ENCODE measurements around the gene SLC44A2. TPM values are rescaled to one million over a fixed set of nuclear protein-coding genes. Genes with fewer than 3 reads are reported as not detected.

Gene SLC44A2
- total and polyA plus RNA-seq, 7 donors = 12.9 to 88.6 (median 23.4) TPM

DNA sequence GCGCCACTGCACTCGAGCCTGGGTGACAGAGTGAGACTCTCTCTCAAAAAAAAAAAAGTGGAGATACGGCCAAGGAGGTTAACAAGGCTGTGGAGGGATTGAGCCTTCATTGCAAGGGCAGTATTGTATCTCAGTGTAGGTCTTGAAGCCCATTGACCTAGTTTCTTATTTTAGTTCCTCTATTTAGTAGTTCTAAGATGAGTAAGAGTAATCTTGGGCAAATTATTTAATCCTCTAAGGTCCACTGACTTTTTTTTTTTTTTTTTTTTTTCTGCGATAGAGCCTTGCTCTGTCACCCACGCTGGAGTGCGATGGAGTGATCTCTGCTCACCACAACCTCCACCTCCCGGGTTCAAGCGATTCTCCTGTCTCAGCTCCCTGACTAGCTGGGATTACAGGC is 14.5 kb downstream of the SLC44A2 start:
- Histone ChIP-seq H3K4me3 (no peak overlapping the region), H3K36me3 (peaks cover under 1 to 76% (median 9%) of the 10 kb centered on the region in 4 donors), H3K27me3 (no peaks in the 10 kb centered on the region), H3K9me3 (no peaks in the 10 kb centered on the region), H3K27ac (no peak overlapping the region), H3K4me1 (peaks cover 0 to 12% (median 8%) of the 10 kb centered on the region in 4 donors)
- no peak for TF ChIP-seq EP300 (IDR thresholded peaks at IDR 0.05)
- TF ChIP-seq POLR2A (IDR thresholded peaks at IDR 0.05) = no peak
- TF ChIP-seq, protein P1, sequence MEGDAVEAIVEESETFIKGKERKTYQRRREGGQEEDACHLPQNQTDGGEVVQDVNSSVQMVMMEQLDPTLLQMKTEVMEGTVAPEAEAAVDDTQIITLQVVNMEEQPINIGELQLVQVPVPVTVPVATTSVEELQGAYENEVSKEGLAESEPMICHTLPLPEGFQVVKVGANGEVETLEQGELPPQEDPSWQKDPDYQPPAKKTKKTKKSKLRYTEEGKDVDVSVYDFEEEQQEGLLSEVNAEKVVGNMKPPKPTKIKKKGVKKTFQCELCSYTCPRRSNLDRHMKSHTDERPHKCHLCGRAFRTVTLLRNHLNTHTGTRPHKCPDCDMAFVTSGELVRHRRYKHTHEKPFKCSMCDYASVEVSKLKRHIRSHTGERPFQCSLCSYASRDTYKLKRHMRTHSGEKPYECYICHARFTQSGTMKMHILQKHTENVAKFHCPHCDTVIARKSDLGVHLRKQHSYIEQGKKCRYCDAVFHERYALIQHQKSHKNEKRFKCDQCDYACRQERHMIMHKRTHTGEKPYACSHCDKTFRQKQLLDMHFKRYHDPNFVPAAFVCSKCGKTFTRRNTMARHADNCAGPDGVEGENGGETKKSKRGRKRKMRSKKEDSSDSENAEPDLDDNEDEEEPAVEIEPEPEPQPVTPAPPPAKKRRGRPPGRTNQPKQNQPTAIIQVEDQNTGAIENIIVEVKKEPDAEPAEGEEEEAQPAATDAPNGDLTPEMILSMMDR (IDR thresholded peaks at IDR 0.05) = no peak
- TF ChIP-seq POLR2AphosphoS5 (IDR thresholded peaks at IDR 0.05) = no peak
- DNase-seq = no peak
- WGBS, 2 donors = 75 to 88% methylated on average over 8 of the region's 8 CpGs
- intact Hi-C loops (cut with DNase I) = loop anchor here (10.0 kb wide), 1 partner anchor 235 kb away; the partner anchor contains the start of gene CDC37

DNA sequence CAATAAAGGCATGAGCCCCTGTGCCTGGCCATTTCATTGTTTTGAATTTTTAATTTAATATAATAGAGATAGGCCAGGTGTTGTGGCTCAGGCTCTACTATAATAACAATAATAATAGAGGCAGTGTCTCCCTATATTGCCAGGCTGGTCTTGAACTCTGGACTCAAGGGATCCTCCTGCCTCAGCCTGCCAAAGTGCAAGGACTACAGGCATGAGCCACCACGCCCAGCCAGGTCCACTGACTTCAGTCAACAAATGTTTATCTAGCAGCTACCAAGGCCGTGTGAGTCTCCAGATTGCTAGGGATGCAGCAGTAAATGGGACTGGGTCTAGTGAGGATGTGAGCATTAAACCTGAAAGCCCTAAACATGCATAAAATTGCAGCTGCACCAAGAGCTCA is 15.0 kb downstream of the SLC44A2 start:
- WGBS, 2 donors = 30 to 69% methylated on average over 2 of the region's 2 CpGs
- no peak for TF ChIP-seq POLR2AphosphoS5 (IDR thresholded peaks at IDR 0.05)
- TF ChIP-seq, protein P1 (IDR thresholded peaks at IDR 0.05) = no peak
- no peak for TF ChIP-seq EP300 (IDR thresholded peaks at IDR 0.05)
- TF ChIP-seq POLR2A (IDR thresholded peaks at IDR 0.05) = no peak
- Histone ChIP-seq H3K27me3 (no peaks in the 10 kb centered on the region), H3K9me3 (no peaks in the 10 kb centered on the region), H3K36me3 (peaks cover 0 to 71% (median 7%) of the 10 kb centered on the region in 4 donors), H3K4me3 (no peak overlapping the region), H3K4me1 (peaks cover 0 to 12% (median 8%) of the 10 kb centered on the region in 4 donors), H3K27ac (no peak overlapping the region)
- intact Hi-C loops (cut with DNase I) = loop anchor here (10.0 kb wide), 1 partner anchor 236 kb away; the partner anchor contains the start of gene CDC37
- no peak for DNase-seq

DNA sequence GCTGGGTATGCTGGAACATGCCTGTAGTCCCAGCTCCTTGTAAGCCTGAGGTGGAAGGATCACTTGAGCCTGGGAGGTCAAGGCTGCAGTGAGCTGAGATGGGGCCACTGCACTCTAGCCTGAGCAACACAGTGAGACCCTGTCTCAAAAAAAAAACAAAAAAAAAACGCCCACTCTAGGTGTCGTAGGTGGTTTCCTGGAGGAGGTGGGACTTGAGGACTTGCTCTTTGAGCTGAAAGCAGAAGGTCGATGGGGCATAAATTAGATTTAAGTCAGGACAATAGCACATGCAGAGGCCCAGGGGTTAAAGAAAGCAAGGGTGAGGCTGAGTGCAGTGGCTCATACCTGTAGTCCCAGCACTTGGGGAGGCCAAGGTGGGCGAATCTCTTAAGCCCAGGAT is 15.9 kb downstream of the SLC44A2 start:
- no peaks in the 10 kb centered on the region for H3K9me3 ChIP-seq
- H3K27ac ChIP-seq = no peak overlapping the region
- no peak overlapping the region for H3K4me3 ChIP-seq
- no peaks in the 10 kb centered on the region for H3K27me3 ChIP-seq
- no peak for TF ChIP-seq POLR2A (IDR thresholded peaks at IDR 0.05)
- TF ChIP-seq, protein P1 (IDR thresholded peaks at IDR 0.05) = no peak
- TF ChIP-seq EP300 (IDR thresholded peaks at IDR 0.05) = no peak
- no peak for TF ChIP-seq POLR2AphosphoS5 (IDR thresholded peaks at IDR 0.05)
- intact Hi-C loops (cut with DNase I) = loop anchor here (10.0 kb wide), 1 partner anchor 236 kb away; the partner anchor contains the start of gene CDC37
- 74 to 83% methylated on average over 4 of the region's 4 CpGs for WGBS, 2 donors
- H3K36me3 ChIP-seq = peaks cover 0 to 67% (median 6%) of the 10 kb centered on the region in 4 donors
- H3K4me1 ChIP-seq = peaks cover 0 to 12% (median 8%) of the 10 kb centered on the region in 4 donors
- no peak for DNase-seq

DNA sequence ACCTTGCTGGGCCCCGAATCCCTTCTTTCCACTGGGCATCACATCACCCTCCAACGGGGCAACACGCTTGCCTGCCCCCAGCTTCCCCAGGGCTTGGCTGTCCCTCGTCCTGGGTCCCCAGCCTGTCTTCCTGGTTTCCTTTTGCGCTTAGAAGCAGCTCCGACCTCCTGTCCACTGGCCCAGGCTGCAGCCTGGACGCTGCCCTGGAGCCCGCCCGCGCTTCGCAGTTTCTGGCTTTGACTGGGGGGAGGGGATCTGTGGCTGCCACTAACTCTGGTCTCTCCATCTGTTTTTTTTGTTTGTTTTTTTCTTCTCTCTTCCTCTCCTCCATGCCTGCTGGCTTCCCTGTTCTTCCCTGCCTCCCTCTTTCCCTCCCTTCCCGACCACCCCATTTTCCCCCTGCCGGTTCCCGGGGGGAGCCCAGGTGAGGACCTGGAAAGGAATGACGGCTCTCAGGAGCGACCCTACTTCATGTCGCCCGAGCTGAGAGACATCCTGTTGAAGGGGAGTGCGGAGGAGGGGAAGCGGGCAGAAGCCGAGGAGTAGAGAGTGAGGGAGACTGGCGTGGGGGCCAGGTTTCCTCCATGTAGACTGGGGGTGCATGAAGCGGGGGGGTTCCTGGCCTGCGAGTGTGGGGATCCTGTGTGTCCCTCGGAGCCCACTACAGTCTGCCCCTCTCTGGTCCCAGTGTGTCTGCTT is 17.3 kb downstream of the SLC44A2 start:
- Histone ChIP-seq H3K27ac (peak overlapping the region in 1 of 4 donors; percentile 1), H3K4me1 (peaks cover 0 to 12% (median 8%) of the 10 kb centered on the region in 4 donors), H3K9me3 (no peaks in the 10 kb centered on the region), H3K4me3 (no peak overlapping the region), H3K27me3 (no peaks in the 10 kb centered on the region), H3K36me3 (peaks cover 0 to 53% (median 0%) of the 10 kb centered on the region in 4 donors)
- DNase-seq = no peak
- TF ChIP-seq POLR2A (IDR thresholded peaks at IDR 0.05) (no peak), POLR2AphosphoS5 (IDR thresholded peaks at IDR 0.05) (no peak), EP300 (IDR thresholded peaks at IDR 0.05) (no peak)
- TF ChIP-seq, protein P1 (IDR thresholded peaks at IDR 0.05) = no peak
- 85 to 88% methylated on average over 25 of the region's 25 CpGs for WGBS, 2 donors
- intact Hi-C loops (cut with DNase I) = loop anchor here (10.0 kb wide), 1 partner anchor 238 kb away; the partner anchor contains the start of gene CDC37
